ENCODE measurements around the gene RNF25.

DNA sequence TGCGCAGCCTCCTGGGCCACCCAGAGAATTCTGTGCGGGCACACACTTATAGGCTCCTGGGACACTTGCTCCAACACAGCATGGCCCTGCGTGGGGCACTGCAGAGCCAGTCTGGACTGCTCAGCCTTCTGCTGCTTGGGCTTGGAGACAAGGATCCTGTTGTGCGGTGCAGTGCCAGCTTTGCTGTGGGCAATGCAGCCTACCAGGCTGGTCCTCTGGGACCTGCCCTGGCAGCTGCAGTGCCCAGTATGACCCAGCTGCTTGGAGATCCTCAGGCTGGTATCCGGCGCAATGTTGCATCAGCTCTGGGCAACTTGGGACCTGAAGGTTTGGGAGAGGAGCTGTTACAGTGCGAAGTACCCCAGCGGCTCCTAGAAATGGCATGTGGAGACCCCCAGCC, 27.1 kb upstream of the RNF25 start:
- TF ChIP-seq EZH2 (IDR thresholded peaks at IDR 0.05; ENCODE audit: low read depth), result no peak
- TF ChIP-seq, protein P1, sequence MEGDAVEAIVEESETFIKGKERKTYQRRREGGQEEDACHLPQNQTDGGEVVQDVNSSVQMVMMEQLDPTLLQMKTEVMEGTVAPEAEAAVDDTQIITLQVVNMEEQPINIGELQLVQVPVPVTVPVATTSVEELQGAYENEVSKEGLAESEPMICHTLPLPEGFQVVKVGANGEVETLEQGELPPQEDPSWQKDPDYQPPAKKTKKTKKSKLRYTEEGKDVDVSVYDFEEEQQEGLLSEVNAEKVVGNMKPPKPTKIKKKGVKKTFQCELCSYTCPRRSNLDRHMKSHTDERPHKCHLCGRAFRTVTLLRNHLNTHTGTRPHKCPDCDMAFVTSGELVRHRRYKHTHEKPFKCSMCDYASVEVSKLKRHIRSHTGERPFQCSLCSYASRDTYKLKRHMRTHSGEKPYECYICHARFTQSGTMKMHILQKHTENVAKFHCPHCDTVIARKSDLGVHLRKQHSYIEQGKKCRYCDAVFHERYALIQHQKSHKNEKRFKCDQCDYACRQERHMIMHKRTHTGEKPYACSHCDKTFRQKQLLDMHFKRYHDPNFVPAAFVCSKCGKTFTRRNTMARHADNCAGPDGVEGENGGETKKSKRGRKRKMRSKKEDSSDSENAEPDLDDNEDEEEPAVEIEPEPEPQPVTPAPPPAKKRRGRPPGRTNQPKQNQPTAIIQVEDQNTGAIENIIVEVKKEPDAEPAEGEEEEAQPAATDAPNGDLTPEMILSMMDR (conservative IDR thresholded peaks at IDR 0.05), result no peak

Measured in PC-9 (cell line).